Endodermal cell (in vitro differentiated cells): ENCODE data around the gene TEX22. TPM values are rescaled to one million over a fixed set of nuclear protein-coding genes. Genes with fewer than 3 reads are reported as not detected.
A peak's percentile ranks its signal among the peaks of the same experiment; 100 is the strongest.

Source experiments
- DNase-seq: peaks from one replicate; pipeline ENCODE4 v3.0.0-alpha.2; 2017
- H3K27ac ChIP-seq: 2 replicates; pipeline ENCODE4 v1.5.1; 2013; ENCODE audit warnings: mild to moderate bottlenecking, low read depth, low read length, moderate library complexity
- H3K27me3 ChIP-seq: 2 replicates; pipeline ENCODE4 v1.6.1; 2013; ENCODE audit warnings: mild to moderate bottlenecking, low read length, moderate library complexity; ENCODE audit not compliant: insufficient read depth, control insufficient read depth, poor library complexity, severe bottlenecking
- H3K36me3 ChIP-seq: 2 replicates; pipeline ENCODE4 v1.7.0; 2013; ENCODE audit warnings: mild to moderate bottlenecking, low read length, moderate library complexity; ENCODE audit not compliant: control insufficient read depth, insufficient read depth
- H3K4me1 ChIP-seq: one replicate; pipeline ENCODE4 v1.7.0; 2013; ENCODE audit warnings: low read length; ENCODE audit not compliant: control insufficient read depth, insufficient read depth
- H3K4me3 ChIP-seq: 2 replicates; pipeline ENCODE4 v1.5.1; 2013; ENCODE audit warnings: mild to moderate bottlenecking, low read length, moderate library complexity
- H3K9ac ChIP-seq: 2 replicates; pipeline ENCODE4 v1.6.1; 2013; ENCODE audit warnings: mild to moderate bottlenecking, low read length, moderate library complexity; ENCODE audit not compliant: poor library complexity, severe bottlenecking; ENCODE audit errors: extremely low read depth
- H3K9me3 ChIP-seq: 2 replicates; pipeline ENCODE4 v1.6.1; 2013; ENCODE audit warnings: mild to moderate bottlenecking, low read length, moderate library complexity; ENCODE audit not compliant: control insufficient read depth
- H3K27ac Mint-ChIP-seq: 2 replicates; pipeline ENCODE4 v1.8.0; 2020; ENCODE audit warnings: mixed read lengths
- H3K27me3 Mint-ChIP-seq: 2 replicates; pipeline ENCODE4 v1.8.0; 2021; ENCODE audit warnings: mild to moderate bottlenecking, mixed read lengths; ENCODE audit not compliant: insufficient read depth
- H3K36me3 Mint-ChIP-seq: 2 replicates; pipeline ENCODE4 v1.8.0; 2020; ENCODE audit warnings: low read depth, mixed read lengths
- H3K4me1 Mint-ChIP-seq: 2 replicates; pipeline ENCODE4 v1.8.0; 2020; ENCODE audit warnings: mixed read lengths
- H3K4me3 Mint-ChIP-seq: 2 replicates; pipeline ENCODE4 v1.8.0; 2020; ENCODE audit warnings: mild to moderate bottlenecking, moderate library complexity, mixed read lengths
- H3K9me3 Mint-ChIP-seq: 2 replicates; pipeline ENCODE4 v1.8.0; 2020; ENCODE audit warnings: mild to moderate bottlenecking, mixed read lengths
- WGBS, 2 experiments: methylation state at CpG; one replicate each; pipeline versions ENCODE4 v1.1.5 to v1.1.7; 2013; ENCODE audit warnings: missing lambda C conversion rate in 2 of 2, mixed read lengths in 1 of 2; ENCODE audit not compliant: insufficient coverage in 1 of 2, insufficient read length in 1 of 2; 5-methylcytosine and 5-hydroxymethylcytosine counted together
- long read RNA-seq, 4 experiments: library from polyadenylated mRNA in 2 of 4; library from RNA in 1 of 4; library from capped mRNA in 1 of 4; stranded (forward) in 3 of 4; unstranded in 1 of 4; transcript quantifications; one replicate each; pipeline ENCODE4 v2.0.0, GENCODE V29; 2020 to 2021; ENCODE audit warnings: inconsistent platforms in 1 of 4
- polyA plus RNA-seq, 2 experiments: library from polyadenylated mRNA; stranded (reverse); fragments of 50-300 nt; gene quantifications; one replicate each; pipeline ENCODE4 v1.2.3, GENCODE V29; 2013
- total RNA-seq, 2 donors: library from RNA; stranded (reverse); fragmentation: NEBNext Ultra II Directional in 1 of 2; extraction: Animal tissue kit (Norgen Biotek cat#: 25700) in 1 of 2; gene quantifications; 2 replicates in 1 of 2; 3 replicates in 1 of 2; pipeline ENCODE4 v1.2.1, GENCODE V29; 2021
- TF ChIP-seq, protein P1 (sequence below): fragments of 200-600 bp; sonication (generic); conservative IDR thresholded peaks from 2 replicates; pipeline ENCODE4 v1.5.0; 2021; ENCODE audit warnings: antibody characterized with exemption, mild to moderate bottlenecking

Gene TEX22, protein sequence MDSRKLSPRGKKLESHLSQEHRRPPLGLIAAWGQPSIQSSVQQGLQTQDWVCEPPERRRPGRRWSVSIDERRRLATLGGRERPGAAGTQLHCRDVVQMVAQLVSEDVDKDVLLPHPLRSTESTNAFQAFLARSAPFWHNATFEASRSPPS
- 1 to 10 TPM; 1.9 to 3.5 TPM for total RNA-seq
- polyA plus RNA-seq (2013, experiment 1 of 2) = 0.57 TPM
- polyA plus RNA-seq (2013, experiment 2 of 2) = 1.2 TPM
- long read RNA-seq, experiment 1, partial matches to known transcripts = 1 of 1 reads
- long read RNA-seq, experiment 1, other reads (novel, unspliced or antisense) = 0 of 1 reads
- long read RNA-seq, experiment 2, partial matches to known transcripts = 0 of 2 reads
- long read RNA-seq, experiment 2, other reads (novel, unspliced or antisense) = 2 of 2 reads
- long read RNA-seq, experiment 3, partial matches to known transcripts = 0 of 1 reads
- long read RNA-seq, experiment 3, other reads (novel, unspliced or antisense) = 1 of 1 reads
- long read RNA-seq, experiment 4, partial matches to known transcripts = 0 of 1 reads
- long read RNA-seq, experiment 4, other reads (novel, unspliced or antisense) = 1 of 1 reads

GRCh38 chr14:105398044-105398725 lies at the start of gene TEX22:
Gene TEX22 (plus strand): TSS chr14:105398538. CDS start chr14:105399341, 803 bp downstream.
- no peaks in the 10 kb centered on the region for H3K27me3 ChIP-seq
- Mint-ChIP-seq H3K36me3 (peaks cover 40% of the 10 kb centered on the region), H3K4me3 (peak within 1 kb of the TSS; percentile 59), H3K9me3 (peaks cover 47% of the 10 kb centered on the region), H3K4me1 (no peaks in the 10 kb centered on the region), H3K27me3 (peaks cover 25% of the 10 kb centered on the region), H3K27ac (no peak within 1 kb of the TSS)
- H3K4me1 ChIP-seq = no peaks in the 10 kb centered on the region
- DNase-seq = peak; percentile 92
- H3K4me3 ChIP-seq = peak within 1 kb of the TSS; percentile 80
- H3K27ac ChIP-seq = no peak within 1 kb of the TSS
- 11 to 42% methylated on average over 15 to 77 of the region's 77 CpGs for WGBS, 2 experiments
- TF ChIP-seq, protein P1, sequence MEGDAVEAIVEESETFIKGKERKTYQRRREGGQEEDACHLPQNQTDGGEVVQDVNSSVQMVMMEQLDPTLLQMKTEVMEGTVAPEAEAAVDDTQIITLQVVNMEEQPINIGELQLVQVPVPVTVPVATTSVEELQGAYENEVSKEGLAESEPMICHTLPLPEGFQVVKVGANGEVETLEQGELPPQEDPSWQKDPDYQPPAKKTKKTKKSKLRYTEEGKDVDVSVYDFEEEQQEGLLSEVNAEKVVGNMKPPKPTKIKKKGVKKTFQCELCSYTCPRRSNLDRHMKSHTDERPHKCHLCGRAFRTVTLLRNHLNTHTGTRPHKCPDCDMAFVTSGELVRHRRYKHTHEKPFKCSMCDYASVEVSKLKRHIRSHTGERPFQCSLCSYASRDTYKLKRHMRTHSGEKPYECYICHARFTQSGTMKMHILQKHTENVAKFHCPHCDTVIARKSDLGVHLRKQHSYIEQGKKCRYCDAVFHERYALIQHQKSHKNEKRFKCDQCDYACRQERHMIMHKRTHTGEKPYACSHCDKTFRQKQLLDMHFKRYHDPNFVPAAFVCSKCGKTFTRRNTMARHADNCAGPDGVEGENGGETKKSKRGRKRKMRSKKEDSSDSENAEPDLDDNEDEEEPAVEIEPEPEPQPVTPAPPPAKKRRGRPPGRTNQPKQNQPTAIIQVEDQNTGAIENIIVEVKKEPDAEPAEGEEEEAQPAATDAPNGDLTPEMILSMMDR = no peak
- H3K9ac ChIP-seq = peak within 1 kb of the TSS; percentile 38
- peaks cover 23% of the 10 kb centered on the region for H3K36me3 ChIP-seq
- H3K9me3 ChIP-seq = peaks cover 25% of the 10 kb centered on the region

DNA sequence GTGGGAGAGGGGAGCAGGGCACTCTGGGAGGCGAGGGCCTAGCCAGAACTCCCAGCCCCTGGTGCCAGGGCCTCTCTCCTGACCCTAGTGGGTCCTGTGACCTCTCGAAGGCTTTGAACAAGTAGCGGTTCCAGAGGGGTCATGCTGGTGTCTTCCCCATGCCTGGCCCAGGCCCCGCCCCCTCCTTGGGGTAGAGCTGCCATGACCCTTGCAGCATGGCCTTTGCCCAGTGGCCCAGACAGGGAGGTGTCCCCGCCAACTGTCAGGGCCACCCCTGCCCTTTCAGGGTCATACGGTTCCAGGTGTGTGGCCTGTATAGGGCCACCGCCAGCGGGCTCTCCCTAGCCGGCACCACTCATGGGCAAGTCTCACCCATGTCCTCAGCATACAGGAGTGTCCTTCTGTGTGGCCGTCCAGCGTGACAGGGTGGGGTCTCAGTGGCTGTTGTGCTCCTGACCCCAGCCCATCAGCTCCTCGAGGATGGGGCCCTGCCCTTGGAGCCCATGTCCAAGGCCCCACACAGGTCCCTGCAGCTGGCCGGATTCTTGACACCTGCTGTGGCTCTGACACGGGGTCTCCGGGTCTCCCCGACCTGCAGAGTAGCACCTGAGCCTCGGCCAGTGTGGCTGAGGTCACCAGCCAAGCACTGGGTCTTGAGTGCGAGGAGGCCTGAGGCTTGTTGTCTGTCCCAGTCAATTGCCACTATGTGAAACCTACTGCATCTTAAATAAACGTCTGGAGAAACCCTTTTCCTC lies 49.2 kb upstream of the TEX22 start:
- 92 to 95% methylated on average over 16 to 19 of the region's 19 CpGs for WGBS, 2 experiments
- TF ChIP-seq, protein P1 = no peak
- H3K4me3 ChIP-seq = no peak overlapping the region
- H3K4me3 Mint-ChIP-seq = no peak overlapping the region
- H3K4me1 Mint-ChIP-seq = peaks cover 8% of the 10 kb centered on the region
- H3K4me1 ChIP-seq = no peaks in the 10 kb centered on the region
- H3K27me3 Mint-ChIP-seq = no peaks in the 10 kb centered on the region
- no peak overlapping the region for H3K27ac ChIP-seq
- no peaks in the 10 kb centered on the region for H3K27me3 ChIP-seq
- DNase-seq = no peak
- peaks cover 10% of the 10 kb centered on the region for H3K9me3 ChIP-seq
- H3K27ac Mint-ChIP-seq = no peak overlapping the region
- H3K36me3 Mint-ChIP-seq = peaks cover 12% of the 10 kb centered on the region
- no peaks in the 10 kb centered on the region for H3K36me3 ChIP-seq
- H3K9me3 Mint-ChIP-seq = peaks cover 17% of the 10 kb centered on the region
- no peak overlapping the region for H3K9ac ChIP-seq

DNA sequence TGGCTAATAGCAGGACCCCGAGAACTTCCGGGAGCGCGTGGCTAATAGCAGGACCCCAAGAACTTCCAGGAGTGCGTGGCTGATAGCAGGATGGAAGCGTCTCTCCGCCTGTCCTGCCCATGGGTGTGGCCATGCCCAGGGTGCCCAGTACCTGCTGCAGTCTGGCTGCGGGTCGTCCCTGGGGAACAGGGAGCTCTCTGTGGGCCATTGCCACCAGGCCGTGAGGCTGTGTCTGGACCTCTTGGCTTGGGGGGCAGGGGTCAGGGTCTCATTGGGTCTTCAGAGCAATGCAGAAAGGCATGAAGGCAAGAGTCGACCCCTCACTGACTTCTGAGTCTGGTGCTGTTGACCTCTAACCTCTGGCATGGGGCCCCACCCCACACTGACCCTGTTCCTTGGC lies 48.3 kb upstream of the TEX22 start:
- Histone ChIP-seq H3K36me3 (no peaks in the 10 kb centered on the region), H3K27me3 (no peaks in the 10 kb centered on the region), H3K9me3 (peaks cover 2% of the 10 kb centered on the region), H3K4me3 (no peak overlapping the region), H3K27ac (no peak overlapping the region), H3K4me1 (no peaks in the 10 kb centered on the region), H3K9ac (no peak overlapping the region)
- no peak for DNase-seq
- H3K9me3 Mint-ChIP-seq = peaks cover 9% of the 10 kb centered on the region
- TF ChIP-seq, protein P1 = no peak
- H3K27me3 Mint-ChIP-seq = no peaks in the 10 kb centered on the region
- peaks cover 8% of the 10 kb centered on the region for H3K4me1 Mint-ChIP-seq
- WGBS, 2 experiments = 92 to 95% methylated on average over 11 of the region's 11 CpGs
- no peak overlapping the region for H3K4me3 Mint-ChIP-seq
- no peak overlapping the region for H3K27ac Mint-ChIP-seq
- peaks cover 7% of the 10 kb centered on the region for H3K36me3 Mint-ChIP-seq
